GM12873 (cell line): Measurements from ENCODE around the gene TNNI2.

Experiments used
- TF ChIP-seq, protein P1 (sequence below): IDR thresholded peaks from 2 replicates; pipeline ENCODE4 v1.5.1; 2012; ENCODE audit warnings: low read depth, mild to moderate bottlenecking, moderate library complexity, low read length, control low read depth; ENCODE audit not compliant: insufficient read depth; ENCODE audit errors: missing control alignments

The TNNI2 gene

DNA sequence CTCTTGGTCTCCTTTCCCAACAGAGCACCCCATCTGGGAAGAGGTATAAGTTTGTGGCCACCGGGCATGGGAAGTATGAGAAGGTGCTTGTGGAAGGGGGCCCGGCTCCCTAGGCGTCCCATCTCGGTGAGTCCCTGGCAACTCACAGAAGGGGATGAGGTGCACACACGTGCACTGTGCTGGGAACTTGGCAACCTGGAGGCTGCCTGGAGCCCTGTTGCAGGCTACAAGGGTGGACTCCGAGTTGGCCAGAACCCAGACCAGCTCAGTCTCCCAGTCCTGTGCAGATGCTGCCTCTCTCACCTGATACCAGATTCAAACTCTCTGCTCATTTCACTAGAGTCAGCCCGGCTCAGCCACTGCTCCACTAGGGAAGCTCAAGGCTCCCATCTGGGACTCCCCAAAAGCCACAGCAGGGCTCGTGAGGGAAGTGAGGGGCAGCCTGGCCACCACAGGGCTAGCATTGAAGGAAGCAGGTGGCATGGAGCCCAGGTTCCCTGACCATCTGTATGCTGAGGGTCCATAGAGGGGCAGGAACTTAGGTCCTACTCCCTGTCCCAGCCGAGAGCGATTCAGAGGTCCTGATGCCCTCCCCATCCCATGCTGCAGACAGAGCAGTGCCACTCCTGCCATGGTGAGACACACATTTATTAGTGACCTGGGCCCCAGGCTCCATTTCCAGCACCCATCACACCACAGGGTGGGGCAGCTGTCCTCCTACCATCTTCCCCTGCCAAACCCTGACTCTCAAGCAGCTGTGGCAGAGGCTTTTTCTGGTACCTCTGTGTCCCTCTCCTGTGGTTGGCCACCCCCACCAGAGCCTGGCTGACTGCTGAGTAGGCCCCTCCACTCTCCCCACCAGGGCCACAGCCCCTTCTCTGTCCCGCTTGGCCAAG is 48.9 kb downstream of the TNNI2 start:
- TF ChIP-seq, protein P1, sequence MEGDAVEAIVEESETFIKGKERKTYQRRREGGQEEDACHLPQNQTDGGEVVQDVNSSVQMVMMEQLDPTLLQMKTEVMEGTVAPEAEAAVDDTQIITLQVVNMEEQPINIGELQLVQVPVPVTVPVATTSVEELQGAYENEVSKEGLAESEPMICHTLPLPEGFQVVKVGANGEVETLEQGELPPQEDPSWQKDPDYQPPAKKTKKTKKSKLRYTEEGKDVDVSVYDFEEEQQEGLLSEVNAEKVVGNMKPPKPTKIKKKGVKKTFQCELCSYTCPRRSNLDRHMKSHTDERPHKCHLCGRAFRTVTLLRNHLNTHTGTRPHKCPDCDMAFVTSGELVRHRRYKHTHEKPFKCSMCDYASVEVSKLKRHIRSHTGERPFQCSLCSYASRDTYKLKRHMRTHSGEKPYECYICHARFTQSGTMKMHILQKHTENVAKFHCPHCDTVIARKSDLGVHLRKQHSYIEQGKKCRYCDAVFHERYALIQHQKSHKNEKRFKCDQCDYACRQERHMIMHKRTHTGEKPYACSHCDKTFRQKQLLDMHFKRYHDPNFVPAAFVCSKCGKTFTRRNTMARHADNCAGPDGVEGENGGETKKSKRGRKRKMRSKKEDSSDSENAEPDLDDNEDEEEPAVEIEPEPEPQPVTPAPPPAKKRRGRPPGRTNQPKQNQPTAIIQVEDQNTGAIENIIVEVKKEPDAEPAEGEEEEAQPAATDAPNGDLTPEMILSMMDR, result no peak

DNA sequence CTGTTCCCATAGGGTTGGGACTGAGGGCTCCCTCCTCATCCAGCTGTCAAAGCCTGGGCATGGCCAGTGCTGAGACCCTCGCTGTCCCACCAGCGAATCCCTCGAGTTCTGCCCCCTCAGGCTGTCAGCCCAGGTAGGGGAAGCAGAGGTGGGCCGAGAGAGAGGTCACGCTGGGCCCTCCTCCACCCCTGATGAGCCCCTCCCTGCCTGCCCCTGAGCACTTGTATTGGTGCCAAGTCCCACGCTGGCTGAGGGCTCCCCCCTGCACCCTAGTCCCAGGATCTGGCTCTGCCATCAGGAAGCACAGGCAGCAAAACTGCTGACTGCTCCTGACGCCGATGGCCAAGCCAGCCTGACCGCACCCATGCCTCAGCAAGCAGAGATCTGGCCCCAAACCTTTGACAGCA is 49.6 kb downstream of the TNNI2 start:
- TF ChIP-seq, protein P1, result no peak

DNA sequence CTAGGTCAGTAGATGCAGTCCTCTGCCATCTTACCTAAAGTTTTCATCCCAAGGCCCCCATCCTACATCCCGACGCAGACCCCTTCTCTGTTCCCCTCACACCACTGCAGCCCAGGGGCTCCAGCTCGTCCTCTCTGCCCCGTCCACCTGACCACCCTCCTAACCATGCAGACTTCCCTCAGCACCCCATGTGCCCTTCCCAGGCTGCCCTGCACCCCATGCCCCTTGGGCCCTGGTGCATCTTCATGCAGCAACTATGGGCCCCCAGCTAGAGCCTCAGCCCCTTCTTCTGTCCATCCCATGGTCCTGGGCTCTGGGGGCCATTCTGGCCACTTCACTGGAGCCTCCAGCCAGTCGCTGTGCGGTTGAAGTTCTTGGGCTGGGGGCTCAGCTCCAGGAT is 50.0 kb downstream of the TNNI2 start:
- TF ChIP-seq, protein P1, result no peak

DNA sequence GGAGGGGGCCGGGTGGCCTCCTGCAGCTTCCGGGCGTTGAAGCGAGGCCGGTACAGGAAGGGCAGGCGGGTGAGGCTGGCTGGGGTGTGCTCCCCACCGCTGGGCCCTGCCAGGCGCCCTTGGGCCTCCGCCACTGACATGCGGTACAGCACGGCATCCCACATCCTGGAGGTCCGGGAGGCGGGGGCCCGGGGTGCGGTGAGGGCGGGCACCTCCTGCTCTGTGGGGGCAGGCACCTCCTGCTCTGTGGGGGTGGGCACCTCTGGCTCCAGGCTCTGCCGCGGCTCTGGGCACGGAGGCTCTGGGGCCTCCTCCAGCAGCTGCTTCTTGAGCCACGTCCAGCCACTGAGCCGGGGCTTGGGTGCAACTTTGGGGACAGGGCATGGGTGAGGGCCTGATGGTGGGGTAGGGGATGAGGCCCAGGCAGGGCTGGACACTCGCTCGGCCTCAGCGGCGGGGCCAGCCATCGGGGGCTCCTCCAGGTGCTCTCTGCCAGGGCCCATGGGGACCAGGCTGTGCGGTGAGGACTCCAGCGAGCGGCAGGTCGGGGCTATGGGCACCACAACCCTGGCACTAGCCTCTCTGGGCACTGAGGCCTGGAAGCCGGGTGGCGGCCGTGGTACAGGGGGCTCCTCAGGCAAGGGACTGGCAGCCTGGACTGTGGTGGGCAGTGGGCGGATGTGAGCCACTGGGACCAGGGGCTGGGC is 50.6 kb downstream of the TNNI2 start:
- TF ChIP-seq, protein P1, result no peak

DNA sequence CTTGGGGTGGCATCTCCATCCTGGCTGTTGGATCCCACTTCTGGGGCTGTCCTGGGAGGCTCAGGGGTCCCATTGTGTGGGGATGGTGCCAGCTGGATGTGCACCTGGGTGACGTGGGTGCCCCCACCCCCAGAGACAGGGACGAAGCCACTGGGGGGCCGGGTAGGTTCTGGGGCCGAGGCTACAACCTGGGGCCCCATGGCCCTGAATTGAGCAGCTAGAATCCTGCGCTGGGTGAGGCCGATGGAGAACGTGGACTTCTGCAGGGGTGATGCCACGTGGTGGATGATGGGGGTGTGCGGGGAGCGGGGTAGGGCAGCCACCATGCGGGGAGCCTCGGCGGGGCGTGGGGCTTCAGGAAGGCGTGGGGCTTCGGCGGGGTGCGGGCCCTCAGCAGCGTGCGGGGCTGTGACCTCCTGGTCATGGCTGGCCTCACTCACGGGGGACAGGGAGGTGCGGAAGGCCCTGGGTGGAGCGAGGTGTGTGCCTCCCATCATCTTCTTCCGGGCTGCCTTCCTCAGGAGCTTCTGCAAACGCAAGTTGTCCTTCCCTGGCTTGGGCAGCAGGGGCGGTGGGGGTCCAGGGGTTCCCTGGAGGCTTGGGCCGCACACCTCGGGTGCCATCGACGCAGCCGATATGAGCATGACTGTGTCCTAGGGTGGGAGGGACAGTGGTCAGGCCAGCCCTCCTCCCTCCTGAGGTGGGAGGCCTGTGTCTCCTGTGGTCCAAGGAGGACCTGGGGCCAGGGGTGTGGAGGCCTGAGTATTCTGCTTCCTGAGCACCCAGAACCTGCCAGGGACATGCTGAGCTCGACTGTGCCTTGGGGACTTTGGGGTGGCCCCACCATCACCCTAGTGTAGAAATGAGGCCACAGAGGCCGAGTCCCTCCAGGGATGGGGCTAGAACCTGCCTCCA is 51.4 kb downstream of the TNNI2 start:
- TF ChIP-seq, protein P1, result no peak
